GM12892 (cell line): ENCODE data around the gene OR51E1. TPM values are rescaled to one million over a fixed set of nuclear protein-coding genes. Genes with fewer than 3 reads are reported as not detected.

Experiments
- DNase-seq: peaks from one replicate; pipeline ENCODE4 v3.0.0; 2011; ENCODE audit not compliant: insufficient read length
- FAIRE-seq: peaks from 2 replicates; lab custom pipeline; 2011; peaks lifted over from hg19 to GRCh38; lab: Jason Lieb, UNC
- POLR2A ChIP-seq: IDR thresholded peaks from 2 replicates; pipeline ENCODE4 v1.6.1; 2011; ENCODE audit warnings: low read depth, low read length, control low read depth
- POLR2AphosphoS5 ChIP-seq: IDR thresholded peaks from 2 replicates; pipeline ENCODE4 v1.6.1; 2011; ENCODE audit warnings: low read depth, low read length, control low read depth
- TAF1 ChIP-seq: IDR thresholded peaks from 2 replicates; pipeline ENCODE4 v1.6.1; 2011; ENCODE audit warnings: low read depth, mild to moderate bottlenecking, control low read depth, low read length, borderline replicate concordance
- polyA plus RNA-seq: library from polyadenylated mRNA; unstranded; fragments of >200 nt; gene quantifications from one replicate; pipeline ENCODE4 v1.2.1, GENCODE V29; 2012; ENCODE audit warnings: missing spikeins, inconsistent platforms; ENCODE audit not compliant: missing spikeins

OR51E1 gene
- not detected for polyA plus RNA-seq

- DNase-seq (no peak), FAIRE-seq (no peak)
- no peak for TF ChIP-seq POLR2AphosphoS5
- TF ChIP-seq TAF1, result no peak
- TF ChIP-seq POLR2A, result no peak
Observed at GRCh38 chr11:4643682-4644081, at the start of gene OR51E1. OR51E1 (plus strand) TSS chr11:4643982; CDS start chr11:4652527, 8,545 bp downstream.

- TF ChIP-seq POLR2AphosphoS5, result no peak
- no peak for TF ChIP-seq TAF1
- no peak for TF ChIP-seq POLR2A
- DNase-seq (no peak), FAIRE-seq (no peak)
Observed at GRCh38 chr11:4605057-4605456, 38.7 kb upstream of the OR51E1 start.

- no peak for DNase-seq
- FAIRE-seq, result peak; percentile 38
- TF ChIP-seq POLR2A (no peak), TAF1 (no peak), POLR2AphosphoS5 (no peak)
Observed at GRCh38 chr11:4606231-4607015, 37.4 kb upstream of the OR51E1 start.

- peak; percentile 87 for FAIRE-seq
Observed at GRCh38 chr11:4607096-4607495, 36.7 kb upstream of the OR51E1 start.

DNA sequence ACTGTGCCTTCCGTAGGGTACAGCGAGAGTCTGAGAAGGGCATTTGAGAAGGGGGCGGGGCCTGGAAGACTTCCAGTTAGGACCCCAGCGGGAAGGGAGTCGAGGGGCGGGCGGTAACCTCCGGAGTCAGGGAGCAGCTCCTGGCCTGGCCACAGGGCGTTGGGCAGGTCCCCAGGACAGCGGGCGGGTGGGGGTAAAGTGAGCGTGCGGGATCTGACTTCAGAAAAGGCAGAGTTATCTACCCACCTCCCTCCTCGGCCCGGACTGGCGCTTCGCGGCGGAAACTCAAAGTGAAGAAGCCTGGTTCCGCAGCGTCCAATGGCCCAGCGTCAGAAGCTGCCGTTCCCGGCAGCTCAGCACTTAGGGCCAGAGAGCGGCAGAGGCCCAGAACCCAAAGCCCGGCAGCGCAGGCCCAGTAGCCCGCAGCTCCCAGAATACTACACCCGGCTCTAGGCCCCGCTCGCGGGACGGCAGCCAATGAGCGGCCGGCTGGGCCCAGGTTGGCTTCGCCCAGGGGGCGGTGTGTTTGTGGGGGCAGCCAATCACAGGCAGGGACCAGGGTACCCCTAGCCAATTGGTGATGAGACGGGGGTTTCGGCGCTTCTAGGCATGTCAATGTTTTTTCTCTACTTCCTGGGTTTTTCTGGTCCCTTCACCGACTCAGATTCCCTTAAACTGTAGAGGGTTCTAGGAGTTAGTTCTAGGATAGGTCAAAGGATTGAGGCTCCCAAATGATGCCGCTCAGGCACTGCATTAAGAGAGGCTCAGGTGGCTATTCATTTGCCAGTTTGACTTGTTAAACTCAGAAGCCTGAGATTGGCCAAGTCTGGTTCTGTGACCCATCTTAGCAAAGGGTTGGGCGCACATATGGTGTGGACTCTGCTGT is 35.8 kb upstream of the OR51E1 start, which contains the start of gene TRIM68:
Gene TRIM68 (minus strand): TSS at position 451 of the 886 bp plus-strand sequence. CDS start 2,727 bp downstream, outside the sequence.
- DNase-seq (peak; percentile 89), FAIRE-seq (peak; percentile 100)
- TF ChIP-seq TAF1 (no peak), POLR2AphosphoS5 (peak; percentile 60; the same call in 1 of the 2 replicates), POLR2A (peak; percentile 89)

More at GRCh38 chr11:4607096-4607495, 36.7 kb upstream of the OR51E1 start:
- TF ChIP-seq POLR2A (no peak), TAF1 (no peak), POLR2AphosphoS5 (no peak)
- DNase-seq, result no peak

DNA sequence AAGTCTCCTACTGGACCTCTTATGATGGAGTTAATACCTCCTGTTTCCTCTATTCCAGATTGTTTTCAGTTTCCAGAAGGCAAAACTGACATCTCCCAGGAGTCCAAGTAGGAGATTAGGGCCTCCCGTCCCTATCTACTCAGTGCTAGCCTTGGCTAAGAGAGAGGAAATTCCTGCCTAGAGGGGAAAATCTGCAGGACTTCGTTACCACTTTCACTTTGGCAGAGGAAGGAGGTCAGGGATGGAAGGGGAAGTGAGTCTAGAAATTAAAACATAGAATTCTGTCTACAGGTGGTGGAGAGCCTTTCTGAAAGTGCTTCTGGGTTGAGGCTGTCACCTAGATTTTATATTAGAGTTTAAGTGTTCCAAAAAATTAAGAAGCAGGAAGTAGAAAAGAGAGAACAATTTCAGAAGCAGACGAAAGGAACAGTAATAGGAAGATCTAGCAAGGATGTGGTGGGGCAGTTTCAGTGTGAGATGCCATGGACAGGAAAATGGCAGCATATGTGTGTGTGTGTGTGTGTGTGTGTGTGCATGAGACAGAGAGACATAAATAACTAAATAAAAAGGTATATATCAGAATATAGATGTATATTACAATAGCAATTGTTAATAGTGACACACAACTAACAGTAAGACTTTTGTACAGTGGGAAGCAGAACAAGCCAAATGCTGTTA is 33.4 kb upstream of the OR51E1 start:
- no peak for DNase-seq
- peak; percentile 42 for FAIRE-seq
- no peak for TF ChIP-seq POLR2A
- TF ChIP-seq POLR2AphosphoS5, result no peak
- no peak for TF ChIP-seq TAF1

DNA sequence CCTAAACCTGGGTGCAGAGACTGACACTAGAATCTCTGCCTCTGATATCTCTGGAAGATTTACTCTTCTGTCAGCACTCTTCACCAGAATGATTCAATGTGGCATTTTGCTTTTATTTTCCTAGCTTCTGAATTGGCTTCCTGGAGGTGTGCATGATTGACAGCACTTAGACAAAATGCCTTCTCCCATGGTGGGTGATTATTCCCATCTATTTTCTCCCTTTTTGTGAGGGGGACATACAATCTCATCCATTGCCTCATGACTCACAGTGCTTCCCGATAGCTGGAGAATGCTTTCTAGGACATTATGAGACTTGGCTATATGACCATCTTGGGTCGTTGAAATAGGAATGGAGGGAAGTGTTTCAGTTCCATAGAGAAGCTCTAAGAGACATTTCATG is 31.8 kb upstream of the OR51E1 start:
- DNase-seq (no peak), FAIRE-seq (no peak)
- no peak for TF ChIP-seq TAF1
- TF ChIP-seq POLR2AphosphoS5, result no peak
- no peak for TF ChIP-seq POLR2A

GRCh38 chr11:4615856-4616444 is 27.8 kb upstream of the OR51E1 start:
- no peak for FAIRE-seq
- DNase-seq, result no peak
- no peak for TF ChIP-seq TAF1

GRCh38 chr11:4619514-4619913 is 24.3 kb upstream of the OR51E1 start:
- DNase-seq (no peak), FAIRE-seq (no peak)
- no peak for TF ChIP-seq POLR2AphosphoS5
- no peak for TF ChIP-seq POLR2A
- TF ChIP-seq TAF1, result no peak

- TF ChIP-seq POLR2AphosphoS5 (no peak), POLR2A (no peak), TAF1 (no peak)
- FAIRE-seq (peak; percentile 84), DNase-seq (no peak)
Observed at GRCh38 chr11:4626207-4627099, 17.3 kb upstream of the OR51E1 start.
